ENCODE results near the gene SGMS1.

The SGMS1 gene

DNA sequence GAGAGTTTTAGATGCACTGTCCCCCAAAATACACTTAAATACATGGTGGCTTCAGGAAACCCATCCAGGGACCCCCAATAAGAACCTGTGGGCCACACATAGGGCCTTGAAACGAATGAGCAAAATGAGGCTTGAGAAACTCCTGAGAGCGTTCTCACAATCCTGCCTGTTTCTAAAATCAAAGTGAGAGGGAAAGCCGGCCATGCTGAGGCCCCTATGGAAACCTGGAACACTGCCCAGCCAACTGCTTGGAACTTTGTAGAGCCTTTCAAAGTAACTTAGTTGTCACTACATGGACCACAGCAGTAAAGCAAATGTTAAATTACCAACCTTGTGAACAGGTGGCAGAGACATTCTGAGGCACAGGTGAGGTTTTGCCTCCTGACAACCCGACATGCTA lies 13.4 kb downstream of the SGMS1 start:
- DNase-seq (ENCODE audit: low spot score), result no peak

DNA sequence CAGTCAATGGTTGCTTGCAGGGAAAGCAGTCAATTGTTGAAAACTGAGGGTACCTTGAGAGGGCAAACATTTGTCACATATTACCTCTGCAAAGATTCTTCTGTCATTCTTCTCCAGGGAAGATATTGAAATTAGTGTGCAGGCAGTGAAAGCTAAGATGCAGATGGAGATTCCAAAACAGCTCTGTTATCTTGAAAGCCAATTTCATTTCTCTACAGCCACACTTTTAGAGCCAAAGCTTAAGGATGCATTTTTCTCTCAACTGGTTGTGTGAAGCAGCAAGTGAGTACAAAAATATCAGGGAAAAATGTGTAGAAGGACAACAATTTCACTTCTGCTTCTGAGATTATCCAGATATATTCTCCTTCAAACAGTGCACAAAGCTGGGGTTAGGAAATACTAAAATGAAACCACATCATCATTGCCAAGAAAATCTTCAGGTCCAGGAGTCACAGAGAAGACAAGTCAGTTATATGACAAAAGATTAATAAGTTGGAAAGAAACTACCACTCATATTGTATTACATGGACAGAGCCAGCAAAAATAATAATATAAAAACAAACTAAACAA lies 16.3 kb downstream of the SGMS1 start:
- no peak for DNase-seq (ENCODE audit: low spot score)

DNA sequence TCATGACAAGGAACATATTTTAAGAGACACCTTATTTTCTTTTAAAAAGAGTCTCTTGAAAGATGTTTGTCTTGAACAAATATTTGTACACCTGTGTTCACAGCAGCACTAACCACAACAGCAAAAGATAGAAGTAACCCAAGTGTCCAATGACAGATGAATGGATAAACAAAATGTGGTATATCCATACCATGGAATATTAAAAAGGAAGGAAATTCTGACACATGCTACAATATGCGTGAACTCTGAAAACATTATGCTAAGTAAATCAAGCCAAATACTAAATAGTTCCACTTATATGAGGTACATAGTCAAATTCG lies 17.8 kb downstream of the SGMS1 start:
- DNase-seq (ENCODE audit: low spot score), result no peak

DNA sequence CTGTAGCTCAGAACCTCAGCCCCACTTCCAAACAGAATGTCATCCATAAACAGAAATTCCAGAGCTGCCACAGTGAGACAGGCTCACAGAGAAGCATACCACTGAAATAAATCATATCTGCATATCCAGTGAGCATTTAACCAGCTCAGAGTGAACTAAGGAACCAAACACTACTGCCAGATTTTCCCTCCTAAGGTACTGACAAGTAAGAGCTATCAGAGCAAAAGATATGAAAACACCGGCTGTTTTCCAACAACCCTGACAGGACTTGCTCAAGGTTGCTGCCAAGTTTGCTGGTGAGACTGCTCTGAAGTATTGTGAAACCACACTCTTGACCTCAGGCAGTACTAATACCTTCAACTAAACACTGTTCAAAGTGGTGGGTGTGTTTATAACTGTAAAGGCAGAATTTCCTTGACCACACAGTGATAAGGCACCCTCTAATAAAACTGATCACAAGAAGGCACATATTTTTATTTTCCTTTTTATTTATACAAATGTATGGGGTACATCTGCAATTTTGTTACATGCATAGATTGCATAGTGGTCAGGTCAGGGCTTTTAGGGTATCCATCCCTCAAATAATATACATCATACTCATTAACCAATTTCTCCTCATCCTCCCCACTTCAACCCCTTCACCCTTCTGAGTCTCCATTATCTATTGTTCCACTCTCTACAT lies 18.3 kb downstream of the SGMS1 start:
- no peak for DNase-seq (ENCODE audit: low spot score)

DNA sequence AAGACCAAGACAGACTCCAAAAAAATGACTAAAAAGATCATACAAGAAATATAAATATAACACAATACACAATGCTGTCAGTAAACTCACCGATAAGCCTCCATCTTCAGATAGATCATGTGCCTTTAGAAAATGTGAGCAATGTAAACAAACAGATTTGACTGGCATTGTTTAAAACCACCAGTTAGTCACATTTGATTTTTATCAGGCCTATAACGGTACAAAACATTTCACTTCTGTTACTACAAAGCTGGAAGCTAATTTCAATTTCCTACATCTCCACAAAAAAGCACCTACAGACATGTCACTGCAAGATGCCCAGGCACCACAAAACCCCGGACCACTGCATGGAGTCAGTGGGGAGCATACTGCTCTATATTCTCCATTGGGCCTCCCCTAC lies 18.9 kb downstream of the SGMS1 start:
- DNase-seq (ENCODE audit: low spot score), result no peak

DNA sequence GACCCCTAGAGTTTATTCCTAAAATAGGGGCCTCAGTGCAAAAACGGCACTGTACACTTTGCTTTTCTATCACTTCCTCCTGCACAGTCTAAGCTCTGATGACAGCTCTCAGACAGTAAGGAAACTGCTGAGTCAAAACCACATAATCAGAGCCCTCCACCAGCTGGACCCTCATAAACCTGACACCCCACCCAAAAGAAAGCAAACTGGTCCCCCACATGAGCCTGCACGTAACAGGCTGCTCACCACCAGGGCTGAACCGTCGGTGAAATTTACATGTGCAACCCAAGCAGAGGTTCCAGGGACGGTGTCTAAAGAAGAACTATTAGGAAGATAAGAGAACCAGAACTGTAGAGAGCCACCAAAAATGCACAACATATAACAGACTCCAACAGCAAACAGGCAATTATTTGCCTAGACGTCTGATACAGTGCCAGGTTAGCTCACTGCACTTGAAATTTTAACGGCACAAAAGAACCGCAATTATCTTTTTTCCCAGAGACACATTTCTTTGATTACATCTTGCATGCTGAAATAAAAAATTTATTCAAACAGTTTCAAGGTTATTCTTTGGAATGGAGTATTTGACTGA lies 19.6 kb downstream of the SGMS1 start:
- DNase-seq (ENCODE audit: low spot score), result no peak

DNA sequence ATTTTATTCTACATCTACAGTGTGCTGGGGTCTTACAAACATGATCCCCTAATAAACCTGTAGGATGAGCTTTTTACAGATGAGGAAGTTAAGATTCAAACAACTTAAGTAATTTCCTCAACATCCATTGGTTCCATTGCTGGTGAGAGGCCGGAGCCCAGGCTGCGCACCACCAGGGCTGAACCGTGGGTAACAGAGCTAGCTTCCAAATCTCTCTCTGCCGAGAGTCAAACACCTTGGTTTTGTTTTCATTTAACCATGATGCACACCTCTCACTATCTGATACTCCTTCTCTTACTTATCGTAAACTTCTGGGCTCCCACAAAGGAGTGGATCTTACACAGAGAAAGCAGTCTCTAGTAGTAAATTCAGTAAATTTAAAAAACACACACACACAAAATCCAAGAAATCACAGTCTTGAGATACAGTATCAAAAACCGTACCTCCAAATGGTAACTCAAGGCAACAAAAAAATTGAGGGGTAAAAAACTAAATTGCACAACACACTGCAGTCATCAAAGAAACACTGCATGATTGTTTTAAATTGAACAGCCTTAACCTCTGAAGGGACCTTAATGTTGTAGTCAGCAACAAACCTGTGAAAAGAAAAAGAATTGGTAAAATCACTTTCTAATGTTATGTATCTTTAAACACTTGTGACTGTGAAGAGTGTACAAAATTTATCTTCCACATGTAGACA lies 20.5 kb downstream of the SGMS1 start:
- no peak for DNase-seq (ENCODE audit: low spot score)

DNA sequence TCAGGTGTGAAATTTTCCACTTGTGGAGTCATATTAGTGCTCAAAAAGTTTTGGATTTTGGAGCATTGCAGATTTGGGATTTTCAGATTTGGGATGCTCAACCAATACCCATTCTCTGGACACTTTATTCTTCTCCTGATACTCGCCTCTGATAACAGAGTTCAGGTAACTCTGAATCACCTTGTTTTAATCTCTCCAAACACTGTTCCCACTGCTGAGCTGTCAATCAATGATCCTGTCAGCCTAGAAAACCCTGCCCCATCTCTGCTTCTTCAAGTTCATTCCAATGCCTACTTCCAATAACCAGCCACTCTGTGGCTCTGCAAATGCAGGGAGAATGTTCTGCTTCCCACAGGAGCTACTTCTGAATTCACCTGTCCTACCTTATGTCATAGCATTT lies 21.8 kb downstream of the SGMS1 start:
- no peak for DNase-seq (ENCODE audit: low spot score)

DNA sequence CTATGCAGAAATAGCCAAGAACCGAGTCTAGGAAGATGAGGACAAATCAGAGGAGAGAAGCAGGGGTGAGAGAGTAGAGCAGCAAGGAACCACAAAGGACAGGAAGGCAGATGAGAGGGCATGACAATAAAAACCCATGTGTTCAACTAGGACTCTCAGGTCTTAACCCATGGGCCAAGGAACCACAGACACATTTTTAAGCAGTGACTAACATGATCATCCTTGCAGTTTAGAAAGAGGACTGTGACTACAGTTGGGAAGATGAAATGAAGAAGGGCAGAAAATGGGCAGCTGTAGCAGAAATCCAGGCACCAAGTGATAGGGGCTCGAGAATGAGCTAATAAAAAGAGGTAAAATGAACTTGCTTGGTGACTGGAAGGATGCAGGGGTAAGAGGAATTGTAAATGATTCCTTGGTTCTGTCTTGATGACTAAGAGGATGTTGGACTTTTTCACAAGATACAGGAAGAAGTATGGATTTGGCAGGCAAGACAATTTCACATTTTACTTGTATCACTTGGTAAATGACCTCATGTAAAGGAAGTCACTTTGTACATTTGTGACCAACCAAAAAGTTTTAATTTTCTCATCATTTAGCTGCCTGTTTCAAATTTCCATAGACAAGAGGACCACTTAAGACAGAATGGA lies 22.8 kb downstream of the SGMS1 start:
- no peak for DNase-seq (ENCODE audit: low spot score)

DNA sequence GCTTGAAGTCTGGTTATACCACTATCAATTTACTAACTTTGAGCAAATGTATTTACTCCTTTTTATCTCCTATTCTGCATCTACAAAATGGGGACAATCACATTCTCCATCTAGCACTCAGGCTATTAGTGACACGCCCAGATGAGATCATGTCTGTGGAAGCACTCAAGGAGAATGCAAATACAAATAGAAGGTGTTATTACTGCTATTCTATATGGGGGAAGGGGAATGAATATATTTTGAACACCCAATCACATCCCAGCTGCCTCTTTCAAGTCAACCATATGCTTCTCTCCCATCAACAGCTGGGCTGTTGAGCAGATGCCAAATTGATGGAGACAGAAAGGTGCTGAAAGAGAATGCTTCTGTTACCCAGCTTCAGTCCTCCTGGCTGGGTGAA lies 23.5 kb downstream of the SGMS1 start:
- DNase-seq (ENCODE audit: low spot score), result no peak

DNA sequence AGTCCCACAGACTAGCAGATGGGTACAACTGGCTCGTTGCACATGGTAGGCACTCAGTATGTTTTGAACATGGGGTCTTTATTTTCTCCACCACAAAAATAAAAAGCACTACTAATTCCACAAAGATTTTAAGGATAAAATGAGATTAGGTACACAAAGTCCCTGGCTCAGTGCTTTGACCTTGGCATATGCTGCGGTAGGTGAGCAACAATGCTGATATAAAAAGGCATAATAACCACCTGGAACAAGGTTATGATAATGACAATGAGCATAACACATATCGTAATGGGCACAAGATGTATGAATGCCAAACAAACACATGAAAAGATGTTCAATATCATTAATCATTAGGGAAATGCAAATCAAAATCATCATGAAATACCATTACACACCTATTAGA lies 26.9 kb downstream of the SGMS1 start:
- DNase-seq (ENCODE audit: low spot score), result no peak

DNA sequence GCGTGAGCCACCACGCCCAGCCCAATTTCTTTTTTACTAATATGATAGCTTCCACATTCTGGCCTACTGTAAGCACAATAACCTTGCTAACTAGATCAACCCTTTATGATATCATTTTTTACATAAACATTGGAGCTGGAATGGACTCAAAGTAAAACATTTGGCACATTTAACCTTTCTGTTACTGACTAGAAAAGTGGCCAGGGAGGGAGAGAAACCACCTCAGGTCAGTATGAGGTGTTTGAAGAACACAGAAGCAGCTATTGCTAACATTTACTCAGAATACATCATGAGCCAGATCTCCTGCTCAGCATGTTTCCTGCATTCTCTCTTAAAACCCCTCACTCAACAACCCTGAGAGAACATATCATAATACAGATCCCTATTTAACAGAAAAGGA lies 27.3 kb downstream of the SGMS1 start:
- DNase-seq (ENCODE audit: low spot score), result no peak

DNA sequence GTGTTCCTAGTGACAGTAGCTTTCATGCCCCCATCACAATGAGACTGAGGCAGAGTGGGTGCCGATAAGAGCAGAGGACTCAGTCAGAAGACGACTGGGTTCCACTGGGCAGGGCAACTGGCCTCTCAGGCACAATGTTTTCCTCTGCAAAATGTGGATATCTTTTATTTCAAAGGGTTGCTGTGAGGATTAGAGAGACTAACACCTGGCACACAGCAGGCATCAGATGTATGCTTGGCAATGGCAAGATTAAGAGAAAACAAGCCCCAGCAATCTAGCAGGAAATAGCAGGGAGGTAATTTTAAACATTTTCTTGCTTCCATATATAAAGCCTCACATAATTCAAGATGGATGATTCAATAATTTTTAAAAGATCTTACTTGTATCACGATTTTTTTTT lies 28.0 kb downstream of the SGMS1 start:
- no peak for DNase-seq (ENCODE audit: low spot score)

DNA sequence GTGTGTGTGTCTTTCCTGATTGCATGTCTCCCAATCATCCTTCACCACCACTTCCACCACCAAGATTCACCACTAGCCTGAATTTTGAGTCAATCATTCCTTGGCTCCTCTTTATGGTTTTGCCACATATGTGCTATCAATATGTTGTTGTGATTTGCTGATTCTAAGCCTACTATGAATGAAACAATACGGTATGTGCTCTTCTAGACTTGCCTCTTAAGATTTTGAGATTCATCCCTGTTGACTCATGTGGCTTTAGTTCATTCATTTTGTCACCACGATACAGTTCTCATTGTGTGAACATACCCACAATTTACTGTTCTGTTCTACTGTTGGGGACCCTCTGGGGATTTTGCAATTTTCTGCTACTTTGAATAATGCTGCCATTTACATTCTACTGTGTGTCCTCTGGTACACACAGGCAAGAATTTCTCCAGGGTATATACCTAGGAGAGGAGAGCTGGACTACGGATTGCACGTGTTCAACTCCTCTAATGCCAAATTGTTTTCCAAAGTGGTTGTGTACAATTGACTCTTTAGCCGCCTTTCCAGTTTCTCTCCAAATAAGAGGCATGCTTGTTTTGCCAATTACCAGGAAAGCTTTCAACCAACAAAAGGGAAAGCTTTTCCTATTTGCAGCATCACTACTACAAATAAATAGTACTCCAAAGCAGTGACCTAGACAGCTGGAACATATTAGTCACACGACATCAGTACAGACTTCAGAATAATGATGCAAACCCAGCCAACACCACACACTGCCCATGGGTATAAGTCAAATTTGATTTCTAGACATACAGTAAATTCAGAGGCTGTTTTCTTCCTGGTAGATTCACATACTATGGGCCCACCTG lies 30.0 kb downstream of the SGMS1 start:
- no peak for DNase-seq (ENCODE audit: low spot score)

DNA sequence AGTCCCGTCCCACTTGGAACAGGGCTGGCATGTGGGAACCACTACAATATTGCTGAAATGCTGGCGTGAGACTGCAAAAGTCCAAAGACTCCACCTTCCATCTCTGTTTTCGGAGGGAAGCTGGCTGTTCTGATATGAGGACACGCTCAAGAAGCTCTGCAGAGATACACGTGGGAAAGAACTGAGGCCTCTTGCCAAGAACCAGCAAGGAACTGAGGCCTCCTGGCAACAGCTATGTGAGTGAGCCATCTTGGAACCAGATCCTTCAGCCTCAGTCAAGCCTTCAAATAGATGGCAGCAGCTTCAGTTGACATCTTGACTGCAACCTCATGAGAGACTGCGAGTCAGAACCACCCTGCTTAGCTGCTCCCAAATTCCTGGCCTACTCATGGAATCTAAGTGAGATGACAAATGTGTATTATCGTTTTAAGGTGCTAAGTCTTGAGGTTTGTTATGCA lies 30.8 kb downstream of the SGMS1 start:
- no peak for DNase-seq (ENCODE audit: low spot score)

DNA sequence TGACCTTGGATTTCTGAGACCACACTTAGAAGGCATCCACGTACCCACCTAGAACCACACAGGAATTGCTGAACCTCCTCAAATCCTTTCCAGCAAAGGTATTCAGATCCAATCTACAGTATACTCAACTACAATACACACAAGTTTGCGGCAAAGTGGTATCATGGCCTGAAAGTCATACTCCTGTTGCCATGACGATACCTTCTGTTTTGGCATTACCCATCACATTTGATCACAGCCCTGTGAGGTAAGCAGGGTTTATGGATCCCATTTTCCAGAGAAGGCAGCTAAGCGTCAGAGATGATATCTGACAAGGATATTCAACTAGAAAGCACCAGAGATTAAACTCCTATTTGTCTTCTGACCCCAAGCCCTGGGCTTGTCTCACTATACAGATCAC lies 32.8 kb downstream of the SGMS1 start:
- no peak for DNase-seq (ENCODE audit: low spot score)

DNA sequence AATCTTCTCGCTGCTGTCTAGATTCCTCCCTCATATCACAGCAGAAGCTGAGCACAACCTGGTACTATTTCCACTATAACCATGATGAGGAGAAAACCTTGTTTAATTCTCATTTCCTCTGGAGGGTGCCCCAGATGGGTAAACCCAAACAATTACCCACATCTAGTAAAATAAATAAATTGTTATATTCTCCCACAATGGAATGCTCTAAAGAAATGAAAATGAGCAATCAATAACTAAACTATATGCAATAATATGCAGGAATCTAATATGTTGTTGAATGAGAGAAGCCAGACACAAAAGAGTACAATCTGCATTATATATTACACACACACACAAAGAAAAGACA lies 37.0 kb downstream of the SGMS1 start:
- DNase-seq (ENCODE audit: low spot score), result no peak

DNA sequence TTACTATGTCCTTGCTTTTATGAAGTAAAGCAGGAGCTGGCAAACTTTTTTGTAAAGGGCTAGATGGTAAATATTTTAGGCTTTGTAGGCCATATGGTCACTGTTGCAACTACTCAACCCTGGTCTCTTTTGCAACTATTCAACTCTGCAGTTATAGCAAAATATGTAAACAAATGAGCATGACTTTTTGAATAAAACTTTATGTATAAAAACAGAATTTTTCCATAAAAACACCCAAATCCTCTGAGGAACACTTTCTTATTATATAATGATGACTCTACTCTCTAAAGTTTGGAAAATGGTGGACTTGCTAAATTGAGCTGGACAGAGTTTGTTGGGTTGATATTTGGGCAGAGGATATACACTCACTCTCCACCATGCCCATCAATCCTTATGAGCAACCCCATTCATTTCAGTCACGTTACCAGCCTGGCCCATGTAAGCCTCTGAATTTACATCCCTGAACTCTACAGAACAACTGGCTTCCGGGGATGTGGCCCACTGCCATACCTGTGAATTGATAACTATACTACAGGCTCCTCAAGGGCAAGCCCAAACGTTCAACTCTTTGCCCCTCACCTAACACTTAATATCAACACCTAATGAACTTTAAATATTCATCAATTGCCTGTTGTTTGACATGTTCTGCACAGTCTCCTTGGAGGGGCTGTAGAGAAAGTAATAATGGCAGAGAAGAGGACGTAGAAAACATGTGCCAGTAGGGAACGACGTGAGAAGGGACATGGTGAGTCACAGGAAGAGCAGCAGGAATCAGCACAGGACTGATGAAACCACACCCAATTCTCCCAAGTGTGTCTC lies 37.6 kb downstream of the SGMS1 start:
- no peak for DNase-seq (ENCODE audit: low spot score)

DNA sequence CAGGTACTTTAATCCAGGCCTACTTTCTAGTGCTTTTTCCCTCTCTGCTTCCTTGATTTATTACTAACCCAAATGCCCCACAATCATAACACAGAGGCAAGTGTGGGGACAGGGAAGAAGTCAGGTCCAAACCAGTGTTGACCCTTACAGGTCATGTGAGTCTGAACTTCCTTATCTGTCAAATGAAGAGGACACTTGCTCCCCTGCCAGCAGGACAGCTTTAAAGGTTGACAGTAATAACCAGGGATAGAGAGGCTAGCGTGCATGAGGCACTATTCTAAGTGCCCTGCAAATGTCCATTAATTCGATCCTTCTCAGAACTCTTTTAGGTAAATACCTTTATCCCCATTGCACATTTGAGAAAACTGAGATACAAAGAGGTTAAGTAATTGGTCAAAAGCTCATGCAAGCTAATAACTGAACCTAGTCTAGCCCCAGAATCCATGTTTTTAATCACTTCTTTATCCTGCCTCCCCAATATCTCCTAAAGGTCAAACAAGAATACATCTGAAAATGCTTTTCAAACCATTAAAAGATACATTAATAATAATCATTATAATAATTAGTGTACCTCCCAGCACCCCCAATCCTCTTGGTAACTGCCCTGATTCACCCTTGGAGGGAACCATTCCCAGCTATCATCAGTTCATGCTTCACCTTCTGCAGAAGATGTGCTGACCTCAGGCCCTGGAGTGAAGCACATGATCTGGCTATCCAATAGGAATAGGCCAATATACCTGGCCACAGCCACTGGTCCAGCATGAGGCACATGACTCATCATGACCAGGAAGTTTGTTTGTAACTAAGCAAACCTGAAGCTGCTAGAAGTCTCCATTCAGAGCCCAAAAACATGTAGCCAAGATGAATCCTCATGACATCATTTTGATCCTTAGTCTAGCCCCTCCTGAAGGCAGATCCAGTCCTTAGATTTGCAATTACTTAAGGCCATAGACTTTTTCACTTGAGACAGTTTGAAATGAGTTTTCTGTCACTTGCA lies 40.7 kb downstream of the SGMS1 start:
- DNase-seq (ENCODE audit: low spot score), result no peak

DNA sequence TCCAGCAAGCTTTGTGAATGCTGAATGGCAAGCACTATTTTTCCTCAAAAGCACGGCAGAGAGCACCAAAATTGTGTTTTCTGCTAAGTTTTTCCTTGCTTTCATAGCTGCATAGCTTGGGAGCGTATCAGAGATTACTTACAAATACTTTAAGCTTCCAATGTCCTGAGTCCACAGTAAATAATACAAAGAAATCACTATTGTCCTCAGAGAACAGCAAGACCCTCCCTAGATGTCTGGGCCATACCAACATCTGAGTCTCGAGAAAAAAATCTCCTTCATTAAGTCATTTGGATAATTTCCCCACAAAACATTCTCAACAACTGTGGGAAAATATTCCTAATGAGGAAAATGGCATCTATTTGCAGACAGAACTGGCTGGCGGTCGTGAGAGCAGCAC lies 41.7 kb downstream of the SGMS1 start:
- no peak for DNase-seq (ENCODE audit: low spot score)

All from D341Med (cell line).